ENCODE measurements around the gene PCMTD2.

GRCh38 chr20:64239449-64240242 is 15.9 kb upstream of the PCMTD2 start:
- no peak for TF ChIP-seq SP1 (CRISPR knock-in tag; conservative IDR thresholded peaks at IDR 0.05)
- TF ChIP-seq MAX (CRISPR knock-in tag; IDR thresholded peaks at IDR 0.05) = no peak
- TF ChIP-seq, protein P1, sequence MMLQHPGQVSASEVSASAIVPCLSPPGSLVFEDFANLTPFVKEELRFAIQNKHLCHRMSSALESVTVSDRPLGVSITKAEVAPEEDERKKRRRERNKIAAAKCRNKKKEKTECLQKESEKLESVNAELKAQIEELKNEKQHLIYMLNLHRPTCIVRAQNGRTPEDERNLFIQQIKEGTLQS (CRISPR knock-in tag; conservative IDR thresholded peaks at IDR 0.05) = no peak
- no peak for TF ChIP-seq CTCF (IDR thresholded peaks at IDR 0.05)

All from WTC11 (cell line).